HL-60/S4 treated with retinoic acid at 250 ng/mL for 4 days and 3 days (cell line): ENCODE data around the gene GSAP.

ENCODE experiments used
- in situ Hi-C: fragments of 300-500 bp; cut with MboI; formaldehyde crosslinking; loops from 2 replicates; pipeline ENCODE4 v1.7.0; 2022; ENCODE audit warnings: low sequenced_read_pairs

GSAP gene

DNA sequence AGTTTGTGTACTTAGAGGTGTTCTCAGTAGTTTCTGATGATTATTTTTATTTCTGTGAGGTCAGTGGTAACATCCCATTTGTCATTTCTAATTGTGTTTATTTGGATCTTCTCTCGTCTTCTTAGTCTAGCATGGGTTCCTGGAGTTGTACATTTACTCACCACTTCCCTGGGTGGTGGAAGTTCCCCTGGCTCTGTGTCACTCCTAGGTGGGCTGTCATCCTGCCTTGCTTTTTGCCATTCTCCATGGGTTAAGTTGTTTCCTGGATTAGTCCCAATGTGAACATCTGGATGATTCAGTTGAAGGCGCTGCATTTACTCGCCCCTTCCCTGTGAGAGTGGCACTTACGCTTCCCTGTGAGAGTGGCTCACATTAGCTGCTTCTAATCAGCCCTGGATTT, 48.2 kb downstream of the GSAP start:
- in situ Hi-C loops = no loop called here

DNA sequence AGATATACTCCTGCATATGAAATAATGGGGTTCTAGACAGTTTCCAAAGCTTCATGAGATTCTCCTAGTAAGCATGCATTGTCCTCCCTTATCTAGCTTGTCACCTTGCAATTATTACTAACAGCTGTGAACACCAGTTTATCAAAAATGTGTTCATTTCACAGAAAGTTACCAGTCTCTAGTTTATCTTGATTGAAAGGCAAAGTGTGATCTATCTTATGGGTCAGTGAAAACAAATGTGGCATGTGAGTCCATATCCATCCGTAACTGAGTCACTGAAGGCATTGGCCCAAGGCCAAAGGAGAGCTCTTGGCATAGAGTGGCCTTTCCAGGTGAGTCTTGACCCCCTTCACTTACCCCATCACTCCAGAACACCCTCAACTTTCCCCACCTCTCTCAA, 53.2 kb downstream of the GSAP start:
- in situ Hi-C loops = no loop called here

DNA sequence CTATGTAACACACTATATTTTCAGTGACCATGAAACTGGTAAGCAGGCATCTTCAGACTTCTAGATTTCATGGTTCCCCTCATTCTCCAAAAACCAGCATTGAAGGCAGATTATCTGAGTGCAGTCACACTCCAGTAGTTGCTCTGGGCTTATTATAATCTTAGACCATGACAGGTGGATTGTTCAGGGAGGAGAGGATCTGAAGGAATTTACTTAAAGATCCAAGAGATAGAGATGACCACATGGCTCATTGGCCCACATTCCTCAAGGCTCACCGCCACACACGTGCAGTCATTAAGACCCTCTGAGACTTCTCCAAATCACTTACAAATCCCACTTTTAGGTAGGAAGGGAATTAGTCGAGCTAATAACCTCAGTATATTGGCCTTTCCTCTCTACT, 55.2 kb downstream of the GSAP start:
- in situ Hi-C loops = no loop called here

DNA sequence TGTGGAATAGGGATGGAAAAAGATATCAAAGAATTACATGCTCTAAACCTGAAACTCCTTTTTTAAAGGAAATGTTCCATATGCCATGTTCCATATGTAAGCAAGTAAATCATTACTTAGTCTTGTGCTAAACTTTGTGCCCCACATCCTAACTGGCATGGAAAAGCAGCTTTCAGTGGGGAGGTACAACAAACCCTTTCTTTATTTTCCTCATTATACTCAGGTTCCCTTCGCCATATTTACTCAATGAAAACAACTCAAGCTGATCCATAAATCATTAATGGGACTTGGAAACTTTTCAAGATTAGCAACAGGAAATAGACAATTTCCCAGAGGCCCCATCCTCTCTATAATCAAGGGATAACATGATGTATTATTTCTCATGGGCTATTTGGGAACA, 56.0 kb downstream of the GSAP start:
- in situ Hi-C loops = no loop called here

DNA sequence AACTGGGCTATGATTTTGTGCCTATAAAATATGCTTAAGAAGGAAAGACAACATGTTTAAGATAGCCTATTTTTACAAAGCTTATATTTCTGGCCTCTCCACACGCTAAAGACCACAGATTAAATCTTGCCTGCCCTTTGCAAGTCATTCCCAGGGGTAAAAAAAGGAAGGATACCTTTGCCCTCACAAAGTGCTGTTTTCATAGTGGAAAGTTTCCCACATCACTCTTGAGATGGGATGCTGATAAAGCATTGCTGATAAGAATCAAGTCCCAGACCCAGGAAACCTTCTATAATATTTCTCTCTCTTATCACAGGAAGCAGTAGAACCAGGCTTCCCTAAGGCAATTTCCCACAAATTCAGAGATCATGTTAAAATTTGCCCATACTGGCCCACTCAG, 56.5 kb downstream of the GSAP start:
- in situ Hi-C loops = no loop called here

DNA sequence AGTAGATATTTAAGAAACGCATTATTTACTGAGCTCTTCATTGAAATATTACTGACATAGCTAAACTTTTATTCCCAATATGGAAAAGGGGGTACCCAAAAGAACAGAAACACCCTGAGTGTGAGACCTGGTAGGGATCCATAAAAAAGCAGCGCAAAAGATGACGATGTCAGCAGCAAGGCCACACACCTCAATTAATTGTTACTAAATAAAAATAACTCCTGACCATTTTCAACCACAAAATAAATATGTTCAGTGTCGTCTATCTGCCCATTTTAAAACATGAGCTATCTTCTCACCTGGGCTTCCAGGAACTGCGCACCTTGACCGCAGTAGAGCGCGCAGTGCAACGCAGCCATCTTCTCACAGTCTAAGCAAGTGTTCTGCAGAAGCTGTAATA, 61.2 kb downstream of the GSAP start:
- in situ Hi-C loops = no loop called here

DNA sequence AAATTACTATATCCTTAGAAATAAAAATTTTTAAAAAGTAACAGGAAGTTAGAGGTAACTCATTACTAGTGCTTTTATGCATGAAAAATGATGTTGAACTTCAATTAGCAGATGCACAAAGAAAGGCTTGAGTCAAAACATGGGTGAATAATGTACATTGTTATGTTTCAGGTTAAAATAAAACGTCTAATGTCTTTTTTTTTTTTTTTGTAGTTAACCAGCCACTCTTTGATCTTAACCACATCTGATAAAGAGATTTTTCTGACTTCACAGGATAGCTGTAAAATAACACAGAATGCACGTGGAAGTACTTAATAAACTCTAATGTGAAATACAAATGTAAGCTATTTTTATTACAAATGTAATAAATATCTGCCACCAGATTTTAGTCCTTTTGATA, 61.7 kb downstream of the GSAP start:
- in situ Hi-C loops = no loop called here

DNA sequence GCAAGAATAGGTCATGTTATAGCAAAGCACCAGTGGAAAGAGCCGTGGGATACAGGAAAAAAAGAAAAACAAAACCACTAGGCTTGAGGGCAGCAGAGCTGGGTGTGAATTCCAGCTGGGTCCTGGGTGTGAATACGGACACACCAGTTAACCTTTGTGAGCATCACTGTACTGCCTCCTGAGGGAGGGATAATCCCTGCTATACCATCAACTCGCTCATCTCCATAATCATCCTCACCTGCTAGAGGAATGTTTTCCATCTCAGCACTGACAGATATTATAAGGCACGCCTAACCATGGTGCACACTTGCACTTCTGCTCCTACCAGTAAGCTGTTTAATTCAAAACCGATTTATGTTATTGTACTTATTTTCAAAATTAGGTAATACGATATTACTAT, 62.2 kb downstream of the GSAP start:
- in situ Hi-C loops = no loop called here

DNA sequence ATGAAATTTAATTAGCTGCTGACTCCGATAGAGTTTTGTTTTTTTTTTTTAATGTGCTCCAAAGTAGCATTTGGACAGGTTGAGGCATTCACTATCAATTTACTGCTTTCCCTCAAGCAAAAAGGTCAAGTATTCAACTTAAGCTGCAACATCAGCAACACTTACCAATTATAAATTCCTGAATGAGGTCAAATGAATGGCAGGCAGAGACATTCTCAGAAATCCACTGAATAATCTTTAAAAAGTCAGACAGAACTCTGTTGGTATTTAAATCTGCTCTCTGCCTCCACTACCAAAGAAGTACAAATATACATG, 62.8 kb downstream of the GSAP start:
- in situ Hi-C loops = no loop called here

DNA sequence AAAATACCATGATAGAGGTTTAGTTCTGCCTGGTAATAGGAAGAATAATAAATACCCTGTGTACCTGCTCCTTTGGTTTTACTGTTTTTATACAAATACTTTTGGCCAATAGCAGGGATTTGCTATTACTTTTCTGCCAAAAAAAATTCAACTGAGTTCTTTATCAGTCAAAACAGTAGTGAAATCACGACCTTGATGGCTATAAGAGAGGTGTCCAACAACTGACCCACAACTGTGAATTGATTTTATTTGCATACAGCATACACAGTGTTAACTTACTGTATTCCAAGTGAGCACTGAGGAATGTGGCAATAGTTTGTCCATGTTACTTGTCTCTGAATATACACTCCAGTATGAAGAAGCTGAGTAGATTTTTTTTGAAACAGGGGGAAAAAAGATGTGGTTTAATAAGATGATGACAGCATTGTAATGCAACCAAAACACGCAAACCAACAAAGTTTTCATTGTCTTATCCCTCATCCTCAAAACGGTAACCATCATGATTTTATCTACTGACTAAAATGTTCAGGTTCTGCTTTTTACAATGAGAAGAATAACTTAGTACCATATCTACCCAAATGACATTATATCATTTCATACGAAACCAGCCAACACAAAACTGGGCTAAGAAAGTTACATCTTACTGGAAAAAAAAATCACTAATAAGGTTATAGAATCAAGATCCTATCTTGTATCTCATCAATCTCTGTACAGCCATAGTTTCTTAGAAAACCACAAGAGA, 63.3 kb downstream of the GSAP start:
- in situ Hi-C loops = no loop called here

DNA sequence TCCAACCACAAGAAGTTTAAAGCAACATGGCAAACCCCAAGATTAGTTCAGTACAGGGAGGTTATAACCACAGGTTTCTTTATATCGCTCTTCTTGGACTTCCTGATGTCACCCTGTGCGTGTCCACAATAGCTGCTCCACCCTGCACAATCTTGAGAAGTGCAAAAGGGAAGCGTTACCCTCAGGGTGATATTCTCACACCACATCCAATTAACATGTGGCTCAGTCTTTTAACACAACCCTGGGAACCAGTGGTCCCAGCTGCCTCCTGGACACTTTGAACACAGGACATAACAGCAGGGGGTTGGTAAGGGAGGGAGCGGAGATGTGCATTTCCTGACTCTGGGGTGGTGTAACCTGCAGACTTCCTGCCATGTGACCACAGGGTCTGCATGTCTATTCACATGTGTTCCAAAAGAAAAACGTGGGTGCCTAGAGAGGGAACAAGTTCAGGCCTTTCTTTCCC, 64.6 kb downstream of the GSAP start:
- in situ Hi-C loops = no loop called here

DNA sequence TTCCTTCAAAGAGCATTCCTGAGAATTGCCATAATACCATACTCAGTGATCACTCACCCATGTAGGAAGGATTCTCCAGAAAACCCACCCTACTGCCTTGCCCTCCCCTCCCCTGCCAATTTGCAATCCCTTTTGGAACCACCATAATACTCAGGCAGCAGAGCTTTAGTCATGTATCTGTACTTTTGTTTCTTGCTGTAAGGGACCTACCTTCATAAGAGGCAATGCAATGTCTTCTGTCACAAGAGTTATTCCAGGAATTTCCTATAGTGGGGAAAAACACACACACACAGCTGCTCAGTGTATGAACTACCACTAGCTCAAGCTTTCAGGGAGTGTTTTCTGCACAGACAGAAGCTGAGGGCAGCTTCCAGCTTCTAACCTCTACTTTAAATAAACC, 67.0 kb downstream of the GSAP start:
- in situ Hi-C loops = loop anchor here (25.0 kb wide), 1 partner anchor 212 kb away; no protein-coding TSS in a partner anchor

DNA sequence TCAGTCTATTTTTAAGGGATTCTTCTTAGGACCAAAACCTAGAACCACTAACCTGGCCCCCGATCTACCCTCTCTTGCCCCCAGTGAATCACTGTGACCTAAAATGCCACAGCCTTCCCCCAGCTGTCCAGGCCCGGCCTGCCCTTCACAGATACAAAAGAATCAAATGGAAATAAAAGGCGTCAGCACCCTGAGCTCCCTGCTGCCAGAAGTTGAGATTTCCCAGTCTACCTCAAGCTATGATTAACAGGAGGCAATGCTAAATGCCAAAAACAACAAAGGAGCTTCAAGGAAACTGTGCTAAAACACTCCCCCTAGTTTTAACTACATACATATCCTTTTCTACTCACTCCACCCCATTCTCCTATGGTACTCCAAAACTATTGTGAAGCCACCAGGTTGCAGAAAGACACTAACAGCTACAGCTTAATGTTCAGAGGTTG, 67.8 kb downstream of the GSAP start:
- in situ Hi-C loops = loop anchor here (25.0 kb wide), 1 partner anchor 211 kb away; no protein-coding TSS in a partner anchor

DNA sequence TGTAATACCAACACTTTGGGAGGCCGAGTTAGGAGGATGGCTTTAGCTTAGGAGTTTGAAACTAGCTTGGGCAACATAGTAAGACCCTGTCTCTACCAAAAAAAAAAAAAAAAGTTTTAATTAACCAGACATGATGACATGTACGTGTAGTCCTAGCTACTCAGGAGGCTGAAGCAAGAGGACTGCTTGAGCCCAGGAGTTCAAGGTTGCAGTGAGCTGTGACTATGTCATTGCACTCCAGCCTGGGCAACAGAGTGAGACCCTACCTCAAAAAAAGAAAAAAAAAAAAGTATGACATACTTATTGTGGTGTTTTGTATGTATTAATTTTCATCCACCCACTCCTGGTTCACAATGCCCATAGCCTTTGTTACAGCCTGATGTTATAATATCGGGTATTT, 69.7 kb downstream of the GSAP start:
- in situ Hi-C loops = loop anchor here (25.0 kb wide), 1 partner anchor 209 kb away; no protein-coding TSS in a partner anchor

DNA sequence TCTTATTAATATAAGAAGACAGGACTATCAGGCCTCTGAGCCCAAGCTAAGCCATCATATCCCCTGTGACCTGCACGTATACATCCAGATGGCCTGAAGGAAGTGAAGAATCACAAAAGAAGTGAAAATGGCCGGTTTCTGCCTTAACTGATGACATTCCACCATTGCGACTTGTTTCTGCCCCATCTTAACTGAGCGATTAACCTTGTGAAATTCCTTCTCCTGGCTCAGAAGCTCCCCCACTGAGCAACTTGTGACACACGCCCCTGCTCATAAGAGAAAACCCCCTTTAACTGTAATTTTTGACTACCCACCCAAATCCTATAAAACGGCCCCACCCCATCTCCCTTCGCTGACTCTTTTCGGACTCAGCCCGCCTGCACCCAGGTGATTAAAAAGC, 70.7 kb downstream of the GSAP start:
- in situ Hi-C loops = loop anchor here (25.0 kb wide), 1 partner anchor 208 kb away; no protein-coding TSS in a partner anchor

DNA sequence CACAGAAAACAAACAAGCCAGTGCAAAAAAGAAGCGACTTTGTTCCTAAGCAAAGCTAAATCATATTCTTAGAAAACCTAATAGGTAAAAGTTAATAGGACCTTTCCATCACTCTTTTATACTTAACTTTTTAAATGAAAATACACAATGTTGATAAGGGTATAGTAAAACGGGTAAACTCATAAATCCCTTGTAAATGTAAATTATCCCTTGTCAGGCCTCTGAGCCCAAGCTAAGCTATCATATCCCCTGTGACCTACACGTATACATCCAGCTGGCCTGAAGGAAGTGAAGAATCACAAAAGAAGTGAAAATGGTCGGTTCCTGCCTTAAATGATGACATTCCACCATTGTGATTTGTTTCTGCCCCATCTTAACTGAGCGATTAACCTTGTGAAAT, 76.4 kb downstream of the GSAP start:
- in situ Hi-C loops = loop anchor here (25.0 kb wide), 1 partner anchor 202 kb away; no protein-coding TSS in a partner anchor

DNA sequence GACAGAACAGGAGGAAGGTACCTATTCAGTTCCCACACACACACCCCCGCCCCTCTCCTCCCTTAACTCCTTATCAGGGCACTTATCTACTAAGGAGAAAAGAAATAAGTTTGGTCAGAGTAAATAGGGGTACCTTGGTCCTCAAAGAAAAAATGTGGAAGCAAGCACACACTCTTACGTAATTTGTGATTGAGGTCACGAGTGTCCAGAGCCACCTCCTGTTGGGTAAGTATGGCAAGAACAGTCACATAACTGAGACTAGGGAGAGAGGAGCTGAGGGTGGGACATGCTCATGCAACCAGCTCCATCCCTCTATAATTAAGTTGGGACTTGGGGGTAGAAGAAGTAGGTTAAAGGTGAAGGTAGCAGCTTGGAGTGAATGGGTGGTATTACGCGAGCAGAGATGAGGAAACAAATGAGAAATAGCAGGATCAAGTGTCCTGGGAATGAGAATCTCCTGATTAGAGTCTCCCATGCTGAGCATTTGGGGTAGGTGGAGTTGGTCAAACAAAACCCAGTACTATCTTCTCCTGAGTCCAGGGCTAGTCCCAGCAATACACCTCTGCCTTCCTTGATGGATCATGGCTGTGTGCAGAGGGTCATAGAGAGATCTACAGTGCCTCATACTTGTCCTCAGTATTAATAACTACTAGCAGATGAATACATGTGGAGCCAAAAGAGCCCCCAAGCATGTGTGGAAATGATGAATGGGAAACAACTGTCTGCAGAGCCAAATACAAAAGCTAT, 77.1 kb downstream of the GSAP start:
- in situ Hi-C loops = loop anchor here (25.0 kb wide), 1 partner anchor 202 kb away; no protein-coding TSS in a partner anchor

DNA sequence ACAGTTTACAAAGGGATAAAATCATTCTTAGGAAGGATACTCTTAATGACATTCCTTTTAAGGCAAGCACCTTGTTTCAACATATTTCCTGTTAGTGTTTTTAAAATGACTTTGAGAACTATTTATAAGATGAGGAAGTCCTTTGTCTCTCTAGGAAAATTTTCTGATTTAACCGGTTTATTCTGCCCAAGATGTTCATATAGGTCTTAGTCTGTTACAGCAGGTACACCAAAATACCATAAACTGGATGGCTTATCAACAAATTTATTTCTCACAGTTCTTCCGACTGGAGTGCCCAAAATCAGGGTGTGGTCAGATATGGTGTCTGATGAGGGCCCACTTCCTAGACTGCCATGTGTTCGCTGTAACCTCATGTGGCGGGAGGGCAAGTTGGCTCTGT, 77.9 kb downstream of the GSAP start:
- in situ Hi-C loops = loop anchor here (25.0 kb wide), 1 partner anchor 201 kb away; no protein-coding TSS in a partner anchor

DNA sequence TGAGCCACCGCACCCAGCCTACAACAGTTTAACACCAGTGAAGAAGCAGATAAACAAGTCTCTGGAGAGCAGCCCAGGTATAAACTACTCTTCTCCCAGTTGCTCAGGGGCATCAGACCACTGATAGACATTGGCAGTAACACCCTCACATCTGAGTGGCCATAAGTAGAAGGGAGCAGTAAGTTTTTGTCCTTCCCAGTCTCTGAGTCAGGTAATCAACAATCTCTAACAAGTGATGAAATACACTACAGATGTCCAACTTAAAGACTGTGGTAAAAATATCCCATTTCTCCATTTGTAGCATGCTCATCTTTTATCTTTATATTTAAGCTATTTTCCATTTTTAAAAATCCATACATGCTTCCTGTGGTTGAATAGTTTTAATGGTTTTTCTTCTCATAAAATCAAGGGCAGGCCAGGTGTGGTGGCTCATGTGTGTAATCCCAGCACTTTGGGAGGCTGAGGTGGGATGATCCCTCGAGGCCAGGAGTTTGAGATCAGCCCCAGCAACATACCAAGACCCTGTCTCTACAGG, 78.6 kb downstream of the GSAP start:
- in situ Hi-C loops = loop anchor here (25.0 kb wide), 1 partner anchor 200 kb away; no protein-coding TSS in a partner anchor

DNA sequence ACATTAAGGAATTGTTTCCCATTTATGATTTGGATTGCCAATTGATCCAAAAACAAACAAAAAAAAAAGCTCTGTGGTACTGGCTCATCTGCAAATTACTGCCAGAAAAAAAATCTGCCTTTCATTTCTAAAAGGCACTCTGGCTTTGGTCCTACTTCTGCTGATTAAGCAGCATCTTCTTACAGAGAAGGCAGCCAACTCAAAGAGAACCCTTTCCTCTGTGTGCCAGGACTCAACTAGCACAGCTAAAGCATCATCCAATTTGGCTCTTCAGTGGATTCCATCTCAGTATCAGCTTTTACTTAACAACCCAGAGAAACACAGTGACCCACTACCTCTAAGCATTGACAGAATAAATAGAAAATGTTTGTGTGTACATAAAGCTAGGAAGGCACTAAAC, 80.6 kb downstream of the GSAP start:
- in situ Hi-C loops = loop anchor here (25.0 kb wide), 1 partner anchor 198 kb away; no protein-coding TSS in a partner anchor

DNA sequence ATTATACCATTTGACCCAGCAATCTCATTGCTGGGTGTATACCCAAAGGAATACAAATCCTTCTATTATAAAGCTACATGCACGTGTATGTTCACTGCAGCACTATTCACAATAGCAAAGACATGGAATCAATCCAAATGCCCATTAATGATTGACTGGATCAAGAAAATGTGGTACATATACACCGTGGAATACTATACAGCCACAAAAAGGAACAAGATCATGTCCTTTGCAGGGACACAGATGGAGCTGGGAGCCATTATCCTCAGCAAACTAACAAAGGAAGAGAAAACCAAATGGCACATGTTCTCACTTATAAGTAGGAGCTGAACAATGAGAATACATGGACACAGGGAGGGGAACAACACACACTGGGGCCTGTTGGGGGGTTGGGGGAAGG, 82.1 kb downstream of the GSAP start:
- in situ Hi-C loops = loop anchor here (25.0 kb wide), 1 partner anchor 197 kb away; no protein-coding TSS in a partner anchor
